GM18502 (cell line): ENCODE results near the gene KRT71.
"Not testable (repeated sequence)": the region's sequence is repeated elsewhere in the genome, so short reads cannot be mapped to it uniquely, and the experiment has no call there.

ENCODE experiments used
- ATAC-seq: cut with Tn5 transposase; IDR thresholded peaks from one replicate; pipeline ENCODE4 v1.9.1; 2021; ENCODE audit warnings: mild to moderate bottlenecking; ENCODE audit not compliant: unreplicated experiment, poor library complexity

KRT71 gene

DNA sequence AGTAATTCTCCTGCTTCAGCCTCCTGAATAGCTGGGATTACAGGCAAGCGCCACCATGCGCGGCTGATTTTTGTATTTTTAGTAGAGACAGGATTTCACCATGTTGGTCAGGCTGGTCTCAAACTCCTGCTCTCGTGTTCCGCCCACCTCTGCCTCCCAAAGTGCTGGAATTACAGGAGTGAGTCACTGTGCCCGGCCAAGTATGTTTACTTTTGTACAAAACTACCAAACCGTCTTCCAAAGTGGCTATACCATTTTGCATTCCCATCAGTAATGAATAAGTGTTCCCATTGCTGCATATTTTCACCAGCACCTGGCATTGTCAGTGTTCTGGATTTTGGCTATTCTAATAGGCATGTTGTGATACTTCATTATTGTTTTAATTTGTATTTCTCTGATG is 51.5 kb downstream of the KRT71 start:
- ATAC-seq = no peak

DNA sequence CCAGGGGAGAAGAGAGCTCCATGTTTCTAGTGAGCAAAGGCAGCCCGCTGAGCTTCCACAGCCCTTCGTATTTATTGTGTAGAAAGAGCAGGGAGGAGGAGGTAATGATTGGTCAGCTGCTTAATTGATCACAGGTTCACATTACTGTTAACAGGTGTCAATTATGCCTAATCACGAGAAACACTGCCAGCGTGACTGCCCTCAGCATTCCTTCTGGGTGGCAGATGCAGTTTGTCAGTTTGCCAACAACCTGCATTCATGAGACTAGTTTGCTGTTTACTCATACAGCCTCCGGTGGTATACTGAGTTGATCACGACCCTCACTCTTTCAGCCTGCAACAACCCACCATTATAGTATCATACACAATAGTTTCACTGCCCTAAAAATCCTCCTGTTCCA is 52.4 kb downstream of the KRT71 start:
- not testable (repeated sequence) for ATAC-seq

- ATAC-seq = no peak
Observed at GRCh38 chr12:52499806-52500560, 53.0 kb downstream of the KRT71 start.

GRCh38 chr12:52498946-52499345 is 54.0 kb downstream of the KRT71 start:
- ATAC-seq = no peak

GRCh38 chr12:52497975-52498374 is 55.0 kb downstream of the KRT71 start:
- no peak for ATAC-seq

DNA sequence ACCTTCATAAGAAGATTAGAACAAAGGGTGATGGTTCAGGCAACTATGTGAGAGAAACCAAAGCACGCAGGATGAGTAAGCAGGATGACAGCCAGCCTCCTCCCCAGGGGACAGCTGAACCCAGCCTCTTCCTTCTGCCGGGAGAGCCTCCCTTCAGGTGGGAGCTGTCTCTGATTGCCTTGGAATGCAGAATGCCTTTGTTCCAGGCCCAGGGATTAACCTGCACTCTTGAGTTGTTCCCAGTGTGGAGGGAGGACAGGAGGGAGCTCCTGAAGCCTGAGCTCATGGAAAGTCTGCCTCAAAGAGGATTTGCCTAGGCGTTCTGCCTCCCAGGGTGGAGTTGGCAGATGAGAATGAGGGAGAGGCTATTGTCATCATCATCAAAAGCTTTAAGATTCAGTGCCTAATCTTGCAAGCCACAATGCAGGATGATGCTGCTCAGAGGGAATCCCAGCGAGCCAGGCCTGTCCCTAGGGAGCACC is 56.3 kb downstream of the KRT71 start:
- ATAC-seq = no peak

- ATAC-seq = no peak
Observed at GRCh38 chr12:52496054-52496453, 56.9 kb downstream of the KRT71 start.

DNA sequence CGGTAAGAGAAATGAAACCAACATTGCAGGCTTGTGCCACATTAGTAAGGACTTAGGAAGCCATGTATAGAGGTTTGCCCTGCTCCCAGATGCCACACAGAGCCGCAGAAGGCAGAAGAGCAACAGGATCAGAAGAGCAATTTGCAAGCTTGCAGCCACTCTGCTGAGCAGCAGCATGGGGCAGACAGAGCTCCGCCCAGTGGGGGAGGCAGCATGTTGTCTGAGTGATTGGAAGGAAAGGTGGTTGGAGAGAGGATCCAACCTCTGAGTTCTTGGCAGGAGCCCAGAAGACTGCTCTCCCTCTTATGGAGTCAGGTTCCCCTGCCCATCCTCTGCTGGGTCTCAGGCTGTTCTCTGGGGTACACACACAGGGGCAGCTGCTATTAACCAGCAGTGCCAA is 57.6 kb downstream of the KRT71 start:
- ATAC-seq = no peak

- ATAC-seq = no peak
Observed at GRCh38 chr12:52494518-52494917, 58.4 kb downstream of the KRT71 start.

DNA sequence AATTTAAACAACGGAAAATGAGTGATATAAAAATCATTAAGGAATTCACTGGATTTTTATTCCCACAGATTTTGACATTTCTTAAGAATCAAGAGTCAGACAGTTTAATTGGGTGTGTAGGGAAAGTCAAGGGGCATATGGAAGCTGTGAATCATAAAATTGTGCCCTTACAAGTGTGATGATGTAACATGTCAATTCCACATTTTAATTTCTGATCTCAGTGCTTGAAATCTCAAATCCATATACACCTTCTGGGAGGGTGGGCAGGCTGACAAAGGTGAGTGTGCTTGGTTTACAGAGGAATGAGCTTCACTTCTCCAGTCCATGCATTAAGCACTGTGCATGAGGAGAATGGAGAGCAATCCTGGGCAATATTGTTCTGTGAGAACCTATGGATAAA is 58.8 kb downstream of the KRT71 start:
- no peak for ATAC-seq
